ENCODE results near the gene LSR. TPM values are rescaled to one million over a fixed set of nuclear protein-coding genes. Genes with fewer than 3 reads are reported as not detected.
"Not testable (repeated sequence)": the region's sequence is repeated elsewhere in the genome, so short reads cannot be mapped to it uniquely, and the experiment has no call there.

LSR gene
- total RNA-seq, 2 experiments from 2014 or later = 40.6 to 43.9 TPM

- Mint-ChIP-seq H3K4me3 (no peak overlapping the region), H3K4me1 (peaks cover 8% of the 10 kb centered on the region), H3K27me3 (no peaks in the 10 kb centered on the region), H3K9me3 (no peaks in the 10 kb centered on the region), H3K27ac (no peak overlapping the region), H3K36me3 (peaks cover 9% of the 10 kb centered on the region)
- DNase-seq = no peak
Measured at GRCh38 chr19:35276706-35277281, 28.0 kb downstream of the LSR start.

GRCh38 chr19:35278578-35279284 is 29.9 kb downstream of the LSR start:
- Mint-ChIP-seq H3K4me3 (no peak overlapping the region), H3K27me3 (peaks cover 15% of the 10 kb centered on the region), H3K27ac (no peak overlapping the region), H3K36me3 (peaks cover 8% of the 10 kb centered on the region), H3K4me1 (peaks cover 9% of the 10 kb centered on the region), H3K9me3 (no peaks in the 10 kb centered on the region)
- no peak for DNase-seq

GRCh38 chr19:35279374-35279773 is 30.6 kb downstream of the LSR start:
- Mint-ChIP-seq H3K4me1 (peaks cover 4% of the 10 kb centered on the region), H3K27ac (no peak overlapping the region), H3K36me3 (peaks cover 5% of the 10 kb centered on the region), H3K9me3 (no peaks in the 10 kb centered on the region), H3K4me3 (no peak overlapping the region), H3K27me3 (peaks cover 21% of the 10 kb centered on the region)
- no peak for DNase-seq

GRCh38 chr19:35279985-35280821 is 31.4 kb downstream of the LSR start:
- Mint-ChIP-seq H3K27ac (no peak overlapping the region), H3K4me1 (peaks cover 4% of the 10 kb centered on the region), H3K36me3 (peaks cover 5% of the 10 kb centered on the region), H3K9me3 (no peaks in the 10 kb centered on the region), H3K27me3 (peaks cover 29% of the 10 kb centered on the region), H3K4me3 (no peak overlapping the region)
- no peak for DNase-seq

GRCh38 chr19:35281303-35281702 is 32.5 kb downstream of the LSR start:
- Mint-ChIP-seq H3K9me3 (no peaks in the 10 kb centered on the region), H3K27ac (no peak overlapping the region), H3K4me3 (no peak overlapping the region), H3K36me3 (peaks cover 2% of the 10 kb centered on the region), H3K4me1 (peaks cover 2% of the 10 kb centered on the region), H3K27me3 (peaks cover 36% of the 10 kb centered on the region)
- DNase-seq = no peak

- no peak overlapping the region for H3K27ac Mint-ChIP-seq
- peaks cover 2% of the 10 kb centered on the region for H3K4me1 Mint-ChIP-seq
- H3K36me3 Mint-ChIP-seq = no peaks in the 10 kb centered on the region
- H3K9me3 Mint-ChIP-seq = no peaks in the 10 kb centered on the region
- no peak overlapping the region for H3K4me3 Mint-ChIP-seq
- no peak for DNase-seq
- peaks cover 36% of the 10 kb centered on the region for H3K27me3 Mint-ChIP-seq
Measured at GRCh38 chr19:35284153-35285094, 35.6 kb downstream of the LSR start.

GRCh38 chr19:35285095-35285449 is 36.3 kb downstream of the LSR start:
- no peaks in the 10 kb centered on the region for H3K9me3 Mint-ChIP-seq
- no peaks in the 10 kb centered on the region for H3K36me3 Mint-ChIP-seq
- H3K4me3 Mint-ChIP-seq = no peak overlapping the region
- H3K27ac Mint-ChIP-seq = no peak overlapping the region
- peaks cover 36% of the 10 kb centered on the region for H3K27me3 Mint-ChIP-seq
- H3K4me1 Mint-ChIP-seq = peaks cover 2% of the 10 kb centered on the region
- DNase-seq = no peak

GRCh38 chr19:35285465-35285864 is 36.7 kb downstream of the LSR start:
- H3K4me3 Mint-ChIP-seq, H3K36me3 Mint-ChIP-seq, DNase-seq, H3K9me3 Mint-ChIP-seq, H3K4me1 Mint-ChIP-seq, H3K27ac Mint-ChIP-seq: not testable (repeated sequence)
- peaks cover 36% of the 10 kb centered on the region for H3K27me3 Mint-ChIP-seq

GRCh38 chr19:35286101-35286500 is 37.3 kb downstream of the LSR start:
- peaks cover 36% of the 10 kb centered on the region for H3K27me3 Mint-ChIP-seq
- H3K4me1 Mint-ChIP-seq, H3K4me3 Mint-ChIP-seq, H3K36me3 Mint-ChIP-seq, H3K27ac Mint-ChIP-seq, H3K9me3 Mint-ChIP-seq, DNase-seq: not testable (repeated sequence)

DNA sequence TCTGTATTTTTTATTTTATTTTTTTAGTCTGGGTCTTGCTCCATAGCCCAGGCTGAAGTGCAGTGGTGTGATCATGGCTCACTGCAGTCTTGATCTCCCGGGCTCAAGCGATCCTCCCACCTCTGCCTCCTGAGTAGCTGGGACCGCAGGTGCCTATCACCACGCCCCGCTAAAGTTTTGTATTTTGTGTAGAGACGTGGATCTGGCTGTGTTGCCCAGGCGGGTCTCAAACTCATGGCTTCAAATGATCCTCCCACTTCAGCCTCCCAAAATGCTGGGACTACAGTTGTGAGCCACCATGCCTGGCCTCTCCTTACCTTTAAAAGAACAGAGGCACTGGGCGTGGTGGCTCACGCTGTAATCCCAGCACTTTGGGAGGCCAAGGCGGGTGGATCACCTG is 38.9 kb downstream of the LSR start:
- no peaks in the 10 kb centered on the region for H3K36me3 Mint-ChIP-seq
- no peaks in the 10 kb centered on the region for H3K9me3 Mint-ChIP-seq
- H3K27ac Mint-ChIP-seq = no peak overlapping the region
- H3K27me3 Mint-ChIP-seq = peaks cover 30% of the 10 kb centered on the region
- no peak for DNase-seq
- H3K4me3 Mint-ChIP-seq = no peak overlapping the region
- H3K4me1 Mint-ChIP-seq = no peaks in the 10 kb centered on the region

- Mint-ChIP-seq H3K27ac (no peak overlapping the region), H3K36me3 (no peaks in the 10 kb centered on the region), H3K9me3 (no peaks in the 10 kb centered on the region)
Measured at GRCh38 chr19:35288331-35288730, 39.5 kb downstream of the LSR start.

GRCh38 chr19:35288906-35289305 is 40.1 kb downstream of the LSR start:
- no peak for DNase-seq
- no peak overlapping the region for H3K27ac Mint-ChIP-seq
- no peaks in the 10 kb centered on the region for H3K36me3 Mint-ChIP-seq
- H3K27me3 Mint-ChIP-seq = peaks cover 19% of the 10 kb centered on the region
- no peaks in the 10 kb centered on the region for H3K4me1 Mint-ChIP-seq
- H3K4me3 Mint-ChIP-seq = no peak overlapping the region
- no peaks in the 10 kb centered on the region for H3K9me3 Mint-ChIP-seq

More at GRCh38 chr19:35288331-35288730, 39.5 kb downstream of the LSR start:
- H3K4me1 Mint-ChIP-seq = no peaks in the 10 kb centered on the region
- DNase-seq = no peak
- H3K27me3 Mint-ChIP-seq = peaks cover 24% of the 10 kb centered on the region
- no peak overlapping the region for H3K4me3 Mint-ChIP-seq

GRCh38 chr19:35290381-35291127 is 41.8 kb downstream of the LSR start:
- H3K9me3 Mint-ChIP-seq = no peaks in the 10 kb centered on the region
- H3K4me3 Mint-ChIP-seq = no peak overlapping the region
- H3K4me1 Mint-ChIP-seq = no peaks in the 10 kb centered on the region
- DNase-seq = no peak
- H3K36me3 Mint-ChIP-seq = no peaks in the 10 kb centered on the region
- H3K27ac Mint-ChIP-seq = no peak overlapping the region
- H3K27me3 Mint-ChIP-seq = peaks cover 4% of the 10 kb centered on the region

DNA sequence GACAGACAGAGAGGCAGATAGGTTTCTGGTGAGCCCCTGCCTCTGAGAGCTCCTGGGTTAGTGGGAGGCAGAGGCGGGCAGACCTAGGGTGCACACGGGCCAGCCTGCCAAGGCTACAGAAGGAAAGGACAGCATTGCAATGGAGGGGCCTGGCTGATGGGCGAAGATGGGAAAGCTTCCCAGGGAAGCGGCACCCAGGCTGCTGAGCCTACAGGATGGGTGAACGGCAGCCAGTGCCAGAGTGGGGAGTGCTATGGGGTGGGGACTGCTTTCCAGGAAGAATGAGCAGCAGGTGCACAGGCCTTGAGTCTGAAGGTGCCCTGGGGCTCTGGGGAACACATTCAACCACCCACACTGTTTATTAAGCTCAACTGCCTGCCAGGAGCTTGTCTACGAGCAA is 42.5 kb downstream of the LSR start:
- no peaks in the 10 kb centered on the region for H3K36me3 Mint-ChIP-seq

More for the DNA sequence above, 42.5 kb downstream of the LSR start:
- no peaks in the 10 kb centered on the region for H3K4me1 Mint-ChIP-seq
- H3K9me3 Mint-ChIP-seq = no peaks in the 10 kb centered on the region
- no peaks in the 10 kb centered on the region for H3K27me3 Mint-ChIP-seq
- H3K4me3 Mint-ChIP-seq = no peak overlapping the region
- no peak overlapping the region for H3K27ac Mint-ChIP-seq
- no peak for DNase-seq
